ENCODE measurements around the gene RPS16. TPM values are rescaled to one million over a fixed set of nuclear protein-coding genes. Genes with fewer than 3 reads are reported as not detected.

Gene RPS16
- total and polyA plus RNA-seq, 2 of the 13 experiments (the other 11 are each of a cell fraction or from before 2014, with no cell fraction given) = 488 to 2,583 TPM

DNA sequence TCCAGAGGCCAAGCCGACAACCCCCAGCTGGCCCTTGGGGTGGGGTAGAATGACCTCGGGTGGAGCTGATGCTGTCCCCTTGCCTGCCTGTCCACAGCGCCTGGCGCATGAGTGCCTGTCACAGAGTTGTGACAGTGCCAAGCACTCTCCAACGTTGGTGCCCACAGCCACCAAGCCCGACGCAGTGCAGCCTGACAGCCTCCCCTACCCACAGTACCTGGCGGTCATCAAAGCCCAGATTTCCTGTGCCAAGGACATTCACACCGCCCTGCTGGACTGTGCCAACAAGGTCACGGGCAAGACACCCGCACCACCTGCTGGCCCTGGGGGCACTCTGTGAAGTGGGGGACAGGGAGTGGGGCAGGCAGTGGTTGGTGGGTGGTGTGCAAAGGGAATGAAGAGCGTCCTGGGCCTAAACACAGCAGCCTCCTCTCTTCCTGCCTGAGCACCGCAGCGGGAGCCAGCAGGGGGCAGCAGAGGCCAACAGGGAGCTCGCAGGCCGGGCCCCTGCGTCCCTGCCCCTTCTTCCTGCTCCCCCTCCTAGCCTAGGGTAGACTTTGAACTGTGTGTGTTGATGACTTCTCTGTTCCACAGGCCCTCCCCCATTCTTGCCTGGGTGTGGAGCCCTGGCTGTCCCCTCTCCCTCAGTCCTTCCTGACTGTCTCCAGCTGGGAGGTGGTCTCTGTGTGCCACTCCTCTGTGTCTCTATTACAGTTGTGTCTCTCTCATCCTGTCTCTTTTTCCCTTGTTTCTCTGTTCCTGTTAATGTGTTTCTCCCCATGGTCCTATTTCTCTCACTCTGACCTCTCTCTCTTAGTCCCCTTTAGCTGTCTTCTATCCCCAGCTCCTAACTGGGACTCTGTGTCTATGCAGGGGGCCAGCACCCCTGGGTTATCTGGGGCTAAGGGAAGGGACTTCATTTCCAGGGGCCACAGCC is 38.1 kb downstream of the RPS16 start (continued):
- TF ChIP-seq ZNF788 (CRISPR knock-in tag; IDR thresholded peaks at IDR 0.05; ENCODE audit: borderline replicate concordance) (peak; percentile 97; the same call in 1 of the 2 replicates), ZSCAN12 (CRISPR knock-in tag; IDR thresholded peaks at IDR 0.05) (no peak), ZNF121 (CRISPR knock-in tag; IDR thresholded peaks at IDR 0.05) (peak; percentile 85), HCFC1 (IDR thresholded peaks at IDR 0.05; ENCODE audit: low read depth, low read length) (0 out of 2 replicates have a peak, but pooled peaks have one; percentile 31), BRF2 (CRISPR knock-in tag; IDR thresholded peaks at IDR 0.05) (no peak), NONO (IDR thresholded peaks at IDR 0.05) (no peak), NONO (CRISPR knock-in tag; conservative IDR thresholded peaks at IDR 0.05) (peak; percentile 72), ZNF451 (CRISPR knock-in tag; IDR thresholded peaks at IDR 0.05) (peak; percentile 36; the same call in 1 of the 2 replicates), KLF15 (CRISPR knock-in tag; IDR thresholded peaks at IDR 0.05; ENCODE audit: borderline replicate concordance) (no peak), TCF12 (IDR thresholded peaks at IDR 0.05) (no peak), TCF12 (CRISPR knock-in tag; IDR thresholded peaks at IDR 0.05) (no peak), NKX3-1 (CRISPR knock-in tag; IDR thresholded peaks at IDR 0.05) (no peak; the same call in 1 of the 2 replicates), ZBTB37 (CRISPR knock-in tag; IDR thresholded peaks at IDR 0.05) (no peak), PLRG1 (conservative IDR thresholded peaks at IDR 0.05) (no peak), SRSF9 (IDR thresholded peaks at IDR 0.05; ENCODE audit: borderline replicate concordance, insufficient read depth, low read depth, low read length, poor library complexity, severe bottlenecking) (no peak), GLI4 (CRISPR knock-in tag; IDR thresholded peaks at IDR 0.05; ENCODE audit: borderline replicate concordance) (no peak), CHD2 (IDR thresholded peaks at IDR 0.05; ENCODE audit: low read depth, low read length) (0 out of 2 replicates have a peak, but pooled peaks have one; percentile 17), ZNF275 (CRISPR knock-in tag; IDR thresholded peaks at IDR 0.05; ENCODE audit: borderline replicate concordance) (no peak), ZNF749 (CRISPR knock-in tag; IDR thresholded peaks at IDR 0.05; ENCODE audit: borderline replicate concordance) (no peak), SRF (IDR thresholded peaks at IDR 0.05; ENCODE audit: low read depth, low read length) (no peak), TRIM24 (CRISPR knock-in tag; IDR thresholded peaks at IDR 0.05) (no peak), TBX2 (CRISPR knock-in tag; IDR thresholded peaks at IDR 0.05; ENCODE audit: borderline replicate concordance) (peak; percentile 83), ZFAT (CRISPR knock-in tag; conservative IDR thresholded peaks at IDR 0.05) (no peak)
- TF ChIP-seq, protein P1, sequence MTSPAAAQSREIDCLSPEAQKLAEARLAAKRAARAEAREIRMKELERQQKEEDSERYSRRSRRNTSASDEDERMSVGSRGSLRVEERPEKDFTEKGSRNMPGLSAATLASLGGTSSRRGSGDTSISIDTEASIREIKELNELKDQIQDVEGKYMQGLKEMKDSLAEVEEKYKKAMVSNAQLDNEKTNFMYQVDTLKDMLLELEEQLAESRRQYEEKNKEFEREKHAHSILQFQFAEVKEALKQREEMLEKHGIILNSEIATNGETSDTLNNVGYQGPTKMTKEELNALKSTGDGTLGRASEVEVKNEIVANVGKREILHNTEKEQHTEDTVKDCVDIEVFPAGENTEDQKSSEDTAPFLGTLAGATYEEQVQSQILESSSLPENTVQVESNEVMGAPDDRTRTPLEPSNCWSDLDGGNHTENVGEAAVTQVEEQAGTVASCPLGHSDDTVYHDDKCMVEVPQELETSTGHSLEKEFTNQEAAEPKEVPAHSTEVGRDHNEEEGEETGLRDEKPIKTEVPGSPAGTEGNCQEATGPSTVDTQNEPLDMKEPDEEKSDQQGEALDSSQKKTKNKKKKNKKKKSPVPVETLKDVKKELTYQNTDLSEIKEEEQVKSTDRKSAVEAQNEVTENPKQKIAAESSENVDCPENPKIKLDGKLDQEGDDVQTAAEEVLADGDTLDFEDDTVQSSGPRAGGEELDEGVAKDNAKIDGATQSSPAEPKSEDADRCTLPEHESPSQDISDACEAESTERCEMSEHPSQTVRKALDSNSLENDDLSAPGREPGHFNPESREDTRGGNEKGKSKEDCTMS (CRISPR knock-in tag; conservative IDR thresholded peaks at IDR 0.05) = no peak

Data from HepG2 (cell line).